Mesodermal cell (in vitro differentiated cells): ENCODE measurements around the gene STX7.

Source experiments
- H3K27ac ChIP-seq: 2 replicates; pipeline ENCODE4 v1.7.0; 2013; ENCODE audit warnings: mild to moderate bottlenecking, low read depth, low read length, moderate library complexity; ENCODE audit not compliant: severe bottlenecking
- H3K36me3 ChIP-seq: 2 replicates; pipeline ENCODE4 v1.7.1; 2013; ENCODE audit warnings: mild to moderate bottlenecking, low read length, moderate library complexity; ENCODE audit not compliant: control insufficient read depth, insufficient read depth
- H3K4me1 ChIP-seq: one replicate; pipeline ENCODE4 v1.7.1; 2013; ENCODE audit warnings: mild to moderate bottlenecking, low read length; ENCODE audit not compliant: insufficient read depth, control insufficient read depth, poor library complexity, severe bottlenecking
- H3K4me3 ChIP-seq: 2 replicates; pipeline ENCODE4 v1.7.0; 2013; ENCODE audit warnings: low read length, control low read depth, mild to moderate bottlenecking; ENCODE audit not compliant: insufficient read depth, poor library complexity, severe bottlenecking; ENCODE audit errors: extremely low read depth
- H3K9me3 ChIP-seq: 2 replicates; pipeline ENCODE4 v1.7.1; 2013; ENCODE audit warnings: mild to moderate bottlenecking, low read length, moderate library complexity; ENCODE audit not compliant: control insufficient read depth
- WGBS, 2 experiments: methylation state at CpG; one replicate each; pipeline ENCODE4 v1.1.5; 2013; ENCODE audit warnings: missing lambda C conversion rate in 2 of 2; ENCODE audit not compliant: insufficient coverage in 2 of 2; 5-methylcytosine and 5-hydroxymethylcytosine counted together

The STX7 gene

GRCh38 chr6:132456700-132457143 lies 56.2 kb downstream of the STX7 start:
- H3K36me3 ChIP-seq, result peaks cover 29% of the 10 kb centered on the region
- H3K4me3 ChIP-seq, result no peak overlapping the region
- 76 to 78% methylated on average over 3 of the region's 4 CpGs for WGBS, 2 experiments
- H3K9me3 ChIP-seq, result no peaks in the 10 kb centered on the region
- no peak overlapping the region for H3K27ac ChIP-seq
- H3K4me1 ChIP-seq, result no peaks in the 10 kb centered on the region

- Histone ChIP-seq H3K4me3 (no peak overlapping the region), H3K9me3 (peaks cover 2% of the 10 kb centered on the region), H3K4me1 (no peaks in the 10 kb centered on the region), H3K36me3 (peaks cover 5% of the 10 kb centered on the region), H3K27ac (peak overlapping the region; percentile 3)
- 100% methylated on average over 2 of the region's 5 CpGs for WGBS, 2 experiments
Observed at GRCh38 chr6:132446855-132447241, 66.1 kb downstream of the STX7 start.

- peaks cover 6% of the 10 kb centered on the region for H3K9me3 ChIP-seq
- H3K27ac ChIP-seq, result peak overlapping the region; percentile 3
- H3K4me1 ChIP-seq, result no peaks in the 10 kb centered on the region
- H3K36me3 ChIP-seq, result peaks cover 5% of the 10 kb centered on the region
- H3K4me3 ChIP-seq, result no peak overlapping the region
- 60 to 100% methylated on average over 1 of the region's 4 CpGs for WGBS, 2 experiments
Observed at GRCh38 chr6:132446141-132446854, 66.6 kb downstream of the STX7 start.

- peaks cover 5% of the 10 kb centered on the region for H3K36me3 ChIP-seq
- H3K9me3 ChIP-seq, result peaks cover 6% of the 10 kb centered on the region
- H3K4me3 ChIP-seq, result no peak overlapping the region
- H3K4me1 ChIP-seq, result no peaks in the 10 kb centered on the region
- 100% methylated on average over 1 of the region's 3 CpGs for WGBS, 2 experiments
- peak overlapping the region; percentile 37 for H3K27ac ChIP-seq
Observed at GRCh38 chr6:132445201-132445951, 67.5 kb downstream of the STX7 start.

GRCh38 chr6:132443206-132443605 lies 69.7 kb downstream of the STX7 start:
- Histone ChIP-seq H3K4me3 (no peak overlapping the region), H3K27ac (no peak overlapping the region), H3K4me1 (no peaks in the 10 kb centered on the region), H3K9me3 (peaks cover 6% of the 10 kb centered on the region), H3K36me3 (no peaks in the 10 kb centered on the region)

GRCh38 chr6:132430110-132430509 lies 82.8 kb downstream of the STX7 start:
- no peaks in the 10 kb centered on the region for H3K9me3 ChIP-seq
- no peaks in the 10 kb centered on the region for H3K4me1 ChIP-seq
- no peaks in the 10 kb centered on the region for H3K36me3 ChIP-seq
- H3K4me3 ChIP-seq, result no peak overlapping the region
- no peak overlapping the region for H3K27ac ChIP-seq
- WGBS, 2 experiments, result 90% methylated on average over 2 of the region's 2 CpGs; no CpG with 5 or more reads in 1 of the 2 experiments

GRCh38 chr6:132425176-132425575 lies 87.7 kb downstream of the STX7 start:
- H3K27ac ChIP-seq, result no peak overlapping the region
- H3K9me3 ChIP-seq, result no peaks in the 10 kb centered on the region
- no peaks in the 10 kb centered on the region for H3K4me1 ChIP-seq
- no peaks in the 10 kb centered on the region for H3K36me3 ChIP-seq
- 71 to 76% methylated on average over 5 of the region's 5 CpGs for WGBS, 2 experiments
- no peak overlapping the region for H3K4me3 ChIP-seq

- no peaks in the 10 kb centered on the region for H3K4me1 ChIP-seq
- 100% methylated on average over 2 of the region's 3 CpGs for WGBS, 2 experiments
- H3K36me3 ChIP-seq, result no peaks in the 10 kb centered on the region
- H3K9me3 ChIP-seq, result no peaks in the 10 kb centered on the region
- no peak overlapping the region for H3K4me3 ChIP-seq
- H3K27ac ChIP-seq, result no peak overlapping the region
Observed at GRCh38 chr6:132423839-132424238, 89.1 kb downstream of the STX7 start.

GRCh38 chr6:132418235-132418965 lies 94.5 kb downstream of the STX7 start:
- Histone ChIP-seq H3K36me3 (no peaks in the 10 kb centered on the region), H3K27ac (no peak overlapping the region), H3K4me3 (no peak overlapping the region), H3K9me3 (peaks cover 8% of the 10 kb centered on the region), H3K4me1 (no peaks in the 10 kb centered on the region)
- WGBS, 2 experiments, result 92 to 100% methylated on average over 2 of the region's 6 CpGs

GRCh38 chr6:132414761-132415160 lies 98.2 kb downstream of the STX7 start:
- 70 to 100% methylated on average over 1 to 2 of the region's 5 CpGs for WGBS, 2 experiments
- no peaks in the 10 kb centered on the region for H3K4me1 ChIP-seq
- H3K27ac ChIP-seq, result no peak overlapping the region
- no peaks in the 10 kb centered on the region for H3K36me3 ChIP-seq
- H3K4me3 ChIP-seq, result no peak overlapping the region
- H3K9me3 ChIP-seq, result peaks cover 8% of the 10 kb centered on the region
